Right lung (tissue), 5 donors: ENCODE data around the gene KANK4. TPM values are rescaled to one million over a fixed set of nuclear protein-coding genes. Genes with fewer than 3 reads are reported as not detected.

Experiments
- DNase-seq, 2 donors: peaks; one replicate each; pipeline ENCODE4 v3.0.0-alpha.2; 2013
- polyA plus RNA-seq, 5 donors: library from polyadenylated mRNA; unstranded; fragments of 120-200 nt; gene quantifications; one replicate each; pipeline versions ENCODE4 v1.2.1 to v1.2.3, GENCODE V29; 2013; ENCODE audit warnings: inconsistent platforms in 1 of 5, low replicate concordance in 1 of 5; ENCODE audit not compliant: insufficient read length in 5 of 5, insufficient read depth in 1 of 5

The KANK4 gene
- polyA plus RNA-seq, 5 donors = 9.2 to 14.2 (median 10.9) TPM

DNA sequence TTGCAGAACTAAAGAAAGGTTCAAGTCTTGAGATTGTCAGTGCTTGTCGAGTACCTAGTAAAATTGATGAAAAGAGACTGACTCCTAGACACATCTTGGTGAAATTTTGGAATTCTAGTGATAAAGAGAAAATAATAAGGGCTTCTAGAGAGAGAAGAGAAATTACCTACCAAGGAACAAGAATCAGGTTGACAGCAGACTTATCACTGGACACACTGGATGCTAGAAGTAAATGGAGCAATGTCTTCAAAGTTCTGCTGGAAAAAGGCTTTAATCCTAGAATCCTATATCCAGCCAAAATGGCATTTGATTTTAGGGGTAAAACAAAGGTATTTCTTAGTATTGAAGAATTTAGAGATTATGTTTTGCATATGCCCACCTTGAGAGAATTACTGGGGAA is 108.3 kb downstream of the KANK4 start:
- DNase-seq = no peak

DNA sequence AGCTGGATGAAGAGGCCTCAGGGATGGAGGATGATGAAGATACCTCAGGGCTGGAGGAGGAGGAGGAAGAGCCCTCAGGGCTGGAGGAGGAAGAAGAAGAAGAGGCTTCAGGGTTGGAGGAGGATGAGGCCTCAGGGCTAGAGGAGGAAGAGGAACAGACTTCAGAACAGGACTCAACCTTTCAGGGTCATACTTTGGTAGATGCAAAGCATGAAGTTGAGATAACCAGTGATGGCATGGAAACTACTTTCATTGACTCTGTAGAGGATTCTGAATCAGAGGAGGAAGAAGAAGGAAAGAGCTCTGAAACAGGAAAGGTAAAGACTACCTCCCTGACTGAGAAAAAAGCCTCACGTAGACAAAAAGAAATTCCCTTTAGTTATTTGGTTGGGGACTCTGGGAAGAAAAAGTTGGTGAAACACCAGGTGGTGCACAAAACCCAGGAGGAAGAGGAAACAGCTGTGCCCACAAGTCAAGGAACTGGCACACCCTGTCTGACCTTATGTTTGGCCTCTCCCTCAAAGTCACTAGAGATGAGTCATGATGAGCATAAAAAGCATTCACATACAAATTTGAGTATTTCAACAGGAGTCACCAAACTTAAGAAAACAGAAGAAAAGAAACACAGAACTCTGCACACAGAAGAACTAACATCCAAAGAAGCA is 109.2 kb downstream of the KANK4 start:
- DNase-seq = no peak

DNA sequence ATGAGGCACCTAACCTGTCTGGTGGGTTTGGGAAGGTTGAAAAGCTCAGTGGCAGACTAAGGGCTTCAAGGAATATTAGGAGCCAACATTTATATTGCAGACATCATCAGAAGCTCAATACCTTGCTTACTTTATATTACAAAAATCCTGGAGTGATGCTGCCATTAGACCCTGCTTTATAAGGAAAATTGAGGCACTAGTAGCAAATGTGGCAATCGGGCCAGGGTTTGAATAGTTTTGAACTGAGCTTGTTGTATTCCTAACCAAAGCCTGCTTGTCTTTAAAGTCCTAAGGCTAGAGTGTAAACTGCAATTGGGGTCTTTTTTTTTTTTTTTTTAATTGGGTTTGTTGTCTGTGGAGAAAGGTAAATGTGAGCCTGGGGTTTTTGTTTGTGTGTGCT is 110.3 kb downstream of the KANK4 start:
- DNase-seq = no peak

DNA sequence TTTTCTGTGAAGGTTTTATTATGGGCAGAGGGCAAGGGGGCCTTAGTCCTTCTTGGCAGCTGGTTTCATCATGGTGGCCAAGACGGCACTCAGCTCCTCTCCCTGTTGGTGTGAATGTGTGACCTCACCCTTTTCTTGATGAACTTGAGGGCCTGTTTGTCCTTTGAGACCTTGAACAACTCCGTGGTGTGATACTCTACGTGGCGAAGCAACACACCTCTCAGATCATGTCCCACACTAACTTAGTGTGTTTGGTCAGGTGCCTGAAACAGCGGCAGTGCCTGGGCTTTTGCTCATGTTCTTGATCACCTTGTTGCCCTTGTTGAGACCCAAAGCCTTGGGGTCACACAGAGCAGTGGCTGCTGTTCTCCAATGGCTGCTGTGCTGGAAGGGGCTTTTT is 111.1 kb downstream of the KANK4 start:
- DNase-seq = no peak

DNA sequence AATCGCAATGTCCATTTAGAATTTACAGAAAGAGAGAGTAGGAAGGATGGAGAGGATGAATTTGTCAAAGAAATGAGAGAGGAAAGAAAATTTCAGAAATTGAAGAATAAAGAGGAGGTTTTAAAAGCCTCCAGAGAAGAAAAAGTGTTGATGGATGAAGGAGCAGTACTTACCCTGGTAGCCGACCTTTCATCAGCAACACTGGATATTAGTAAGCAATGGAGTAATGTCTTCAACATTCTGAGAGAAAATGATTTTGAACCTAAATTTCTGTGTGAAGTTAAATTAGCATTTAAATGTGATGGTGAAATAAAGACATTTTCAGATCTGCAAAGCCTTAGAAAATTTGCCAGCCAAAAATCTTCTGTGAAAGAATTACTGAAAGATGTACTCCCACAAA is 112.0 kb downstream of the KANK4 start:
- no peak for DNase-seq

DNA sequence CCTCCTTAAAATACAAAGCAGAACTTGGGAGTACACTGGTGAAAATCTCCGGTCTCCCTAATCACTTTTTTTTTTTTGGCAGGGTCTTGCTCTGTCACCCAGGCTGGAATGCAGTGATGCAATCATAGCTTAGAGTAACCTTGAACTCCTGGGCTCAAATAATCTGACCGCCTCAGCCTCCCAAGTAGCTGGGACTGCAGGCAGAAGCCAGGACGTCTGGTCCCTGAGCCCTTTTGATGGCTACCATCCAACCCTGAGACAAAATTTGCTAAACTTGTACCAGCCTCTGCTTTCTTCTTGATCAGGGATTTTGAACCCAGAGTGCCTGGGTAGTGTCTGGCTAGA is 120.5 kb downstream of the KANK4 start:
- no peak for DNase-seq

DNA sequence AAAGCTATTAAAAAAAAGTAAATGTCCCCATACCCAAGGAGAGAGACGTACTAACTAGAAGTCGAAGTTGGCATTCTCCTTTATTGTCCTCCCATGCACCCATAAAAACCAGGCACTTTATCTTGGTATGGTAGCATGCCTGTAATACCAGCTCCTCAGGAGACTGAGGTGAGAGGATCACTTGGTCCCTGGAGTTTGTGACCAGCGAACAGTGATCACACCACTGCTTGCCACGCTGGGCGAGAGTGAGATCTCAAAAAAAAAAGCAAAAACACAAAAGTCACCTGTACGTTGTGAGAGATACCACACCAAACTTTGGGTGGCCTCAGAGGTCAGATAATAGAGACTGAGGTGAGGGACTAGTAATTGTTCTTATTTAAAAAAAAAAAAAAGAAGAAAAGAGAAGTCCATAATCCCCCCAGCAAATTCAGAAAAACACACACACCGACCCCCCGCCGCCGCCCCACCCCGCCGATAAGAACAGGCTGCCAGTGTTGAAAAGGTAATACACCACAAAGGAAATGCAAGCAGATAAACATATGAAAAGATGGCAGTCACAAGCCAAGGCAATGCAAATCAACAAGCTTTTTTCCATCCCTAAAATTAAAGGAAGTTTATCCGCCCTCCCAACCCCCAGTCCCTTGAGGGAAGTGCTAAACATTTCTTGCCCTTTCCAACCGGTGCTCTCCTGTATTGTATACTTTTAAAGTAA is 121.0 kb downstream of the KANK4 start:
- no peak for DNase-seq

DNA sequence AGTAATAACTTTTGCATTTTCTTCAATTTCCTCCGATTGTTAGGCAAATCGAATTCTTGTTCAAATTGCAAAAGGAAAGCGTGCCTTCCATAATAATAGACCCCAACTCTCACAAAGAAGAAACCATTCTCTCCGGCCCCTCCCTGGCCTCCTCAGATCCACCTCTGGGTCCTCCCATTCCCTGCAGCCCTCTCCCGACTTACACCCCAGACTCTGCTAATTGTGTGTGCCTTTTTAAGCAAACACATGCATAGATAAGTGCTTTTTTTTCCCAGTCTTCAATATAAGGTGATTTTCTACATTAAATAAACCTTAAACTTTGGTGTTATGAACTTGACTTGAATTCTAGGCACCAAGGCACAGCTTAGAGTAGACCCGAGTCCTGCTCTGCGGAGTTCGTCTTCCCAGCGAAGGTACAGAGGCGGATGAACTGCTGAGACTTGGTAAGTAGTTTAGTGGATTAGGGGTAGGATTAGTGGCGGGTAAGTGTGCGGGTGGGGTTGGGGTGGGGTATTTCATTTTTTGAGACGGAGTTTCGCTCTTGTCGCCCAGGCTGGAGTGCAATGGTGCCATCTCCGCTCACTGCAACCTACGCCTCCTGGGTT is 123.0 kb downstream of the KANK4 start:
- DNase-seq = no peak

DNA sequence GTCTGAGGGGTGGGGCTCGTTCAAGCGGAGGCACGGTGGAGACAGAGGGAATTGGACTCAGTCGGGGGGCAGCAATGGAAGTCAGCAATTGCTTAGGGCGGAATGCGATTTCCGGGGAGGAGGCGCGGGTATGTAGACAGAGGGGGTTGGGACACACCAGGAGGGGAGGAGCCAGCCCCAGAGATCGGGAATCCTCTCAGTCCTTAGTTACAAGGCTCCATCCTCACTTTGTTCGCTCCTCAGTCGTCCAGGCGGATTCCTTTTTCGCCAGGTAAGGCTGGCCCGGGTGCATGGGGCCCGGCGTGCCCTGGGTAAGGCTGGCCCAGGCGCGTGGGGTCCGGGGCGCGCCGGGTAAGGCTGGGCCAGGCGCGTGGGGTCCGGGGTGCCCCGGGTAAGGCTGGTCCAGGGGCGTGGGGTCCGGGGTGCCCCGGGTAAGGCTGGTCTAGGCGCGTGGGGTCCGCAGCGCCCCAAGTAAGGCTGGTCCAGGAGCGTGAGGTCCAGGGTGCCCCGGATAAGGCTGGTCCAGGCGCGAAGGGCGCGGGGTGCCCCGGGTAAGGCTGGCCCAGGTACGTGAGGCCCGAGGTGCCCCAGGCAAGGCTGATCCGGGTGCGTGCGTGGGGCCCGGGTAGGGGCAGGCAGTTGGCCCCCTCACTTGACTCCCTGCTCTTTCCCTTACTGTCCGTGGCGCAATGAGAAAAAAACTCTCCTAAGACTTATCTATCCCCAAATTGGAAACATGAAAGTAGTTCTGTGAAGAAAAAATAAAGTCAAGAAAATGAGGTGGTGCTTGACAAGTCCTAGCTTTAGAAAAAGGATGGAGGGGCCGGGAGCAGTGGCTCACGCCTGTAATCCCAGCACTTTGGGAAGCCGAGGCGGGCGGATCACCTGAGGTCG is 124.3 kb downstream of the KANK4 start, which contains the start of gene L1TD1:
Gene L1TD1 (plus strand): TSS at position 199 of the 894 bp plus-strand sequence. CDS start 11,780 bp downstream, outside the sequence.
- peak; percentile 62 to 69 for DNase-seq

DNA sequence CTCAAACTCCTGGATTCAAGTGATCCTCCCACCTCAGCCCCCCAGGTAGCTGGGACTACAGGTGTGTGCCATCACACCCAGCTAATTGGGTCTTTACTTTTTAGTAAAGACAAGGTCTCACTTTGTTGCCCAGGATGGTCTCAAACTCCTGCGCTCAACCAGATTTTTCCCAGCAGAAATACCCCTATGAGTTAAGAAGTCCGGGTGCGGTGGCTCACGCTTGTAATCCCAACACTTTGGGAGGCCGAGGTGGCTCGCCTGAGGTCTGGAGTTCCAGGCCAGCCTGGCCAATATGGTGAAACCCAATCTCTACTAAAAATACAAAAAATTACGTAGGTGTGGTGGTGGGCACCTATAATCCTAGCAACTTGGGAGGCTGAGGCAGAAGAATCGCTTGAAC is 131.1 kb downstream of the KANK4 start:
- DNase-seq = no peak

DNA sequence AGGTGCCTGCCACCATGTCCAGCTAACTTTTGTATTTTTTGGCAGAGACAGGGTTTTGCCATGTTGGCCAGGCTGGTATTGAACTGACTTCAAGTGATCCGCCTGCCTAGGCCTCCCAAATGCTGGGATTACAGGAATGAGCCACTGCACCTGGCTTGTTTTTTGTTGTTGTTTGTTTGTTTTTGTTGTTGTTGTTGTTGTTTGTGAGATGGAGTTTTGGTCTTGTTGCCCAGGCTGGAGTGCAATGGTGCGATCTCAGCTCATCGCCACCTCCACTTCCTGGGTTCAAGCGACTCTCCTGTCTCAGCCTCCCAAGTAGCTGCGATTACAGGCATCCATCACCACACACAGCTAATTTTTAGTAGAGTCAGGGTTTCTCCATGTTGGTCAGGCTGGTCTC is 131.7 kb downstream of the KANK4 start:
- no peak for DNase-seq

Other genes starting within 250 kb of the KANK4 start
- 1 to 10 TPM; 5.2 to 9.1 (median 6.2) TPM for gene L1TD1, start 124.6 kb downstream of the KANK4 start, polyA plus RNA-seq
- 10 to 100 TPM; 45.4 to 77.2 (median 60.2) TPM for gene USP1, start 117.6 kb upstream of the KANK4 start, polyA plus RNA-seq